Measurements from ENCODE around the gene RPS6KC1. TPM values are rescaled to one million over a fixed set of nuclear protein-coding genes. Genes with fewer than 3 reads are reported as not detected.

Gene RPS6KC1
- total RNA-seq, 3 donors from 2014 or later (not counting 1 experiment from before 2014, with no cell fraction given) = 19.6 to 32.7 (median 24.1) TPM

GRCh38 chr1:213277036-213277435, 226.0 kb downstream of the RPS6KC1 start:
- H3K36me3 ChIP-seq (ENCODE audit: control insufficient read depth, insufficient read depth, low read length) = no peaks in the 10 kb centered on the region
- intact Hi-C loops (cut with micrococcal nuclease) = no loop called here
- DNase-seq (no peak), ATAC-seq (no peak)
- H3K27ac ChIP-seq (ENCODE audit: low read length) = no peak overlapping the region
- H3K4me3 ChIP-seq (ENCODE audit: low read length) = no peak overlapping the region
- H3K4me1 ChIP-seq (ENCODE audit: control insufficient read depth, insufficient read depth, low read length) = no peaks in the 10 kb centered on the region
- TF ChIP-seq CTCF (IDR thresholded peaks at IDR 0.05) = no peak
- Mint-ChIP-seq H3K27ac (no peak overlapping the region), H3K4me3 (no peak overlapping the region), H3K36me3 (peaks cover 8% of the 10 kb centered on the region), H3K27me3 (ENCODE audit: low read depth in 2 of 2) (no peaks in the 10 kb centered on the region), H3K9me3 (no peaks in the 10 kb centered on the region), H3K4me1 (peaks cover 0 to 5% of the 10 kb centered on the region in 2 donors)
- no peaks in the 10 kb centered on the region for H3K9me3 ChIP-seq (ENCODE audit: control insufficient read depth, insufficient read depth, low read length)
- H3K27me3 ChIP-seq (ENCODE audit: control insufficient read depth, insufficient read depth, low read length) = no peaks in the 10 kb centered on the region
- 51% methylated on average over 2 of the region's 2 CpGs for WGBS (ENCODE audit: insufficient coverage)

GRCh38 chr1:213279410-213279809, 228.4 kb downstream of the RPS6KC1 start:
- Histone ChIP-seq H3K27ac (ENCODE audit: low read length) (no peak overlapping the region), H3K9me3 (ENCODE audit: control insufficient read depth, insufficient read depth, low read length) (no peaks in the 10 kb centered on the region), H3K27me3 (ENCODE audit: control insufficient read depth, insufficient read depth, low read length) (no peaks in the 10 kb centered on the region), H3K36me3 (ENCODE audit: control insufficient read depth, insufficient read depth, low read length) (no peaks in the 10 kb centered on the region), H3K4me1 (ENCODE audit: control insufficient read depth, insufficient read depth, low read length) (no peaks in the 10 kb centered on the region), H3K4me3 (ENCODE audit: low read length) (no peak overlapping the region)
- no peaks in the 10 kb centered on the region for H3K27me3 Mint-ChIP-seq (ENCODE audit: low read depth in 2 of 2)
- H3K36me3 Mint-ChIP-seq = no peaks in the 10 kb centered on the region
- no peak for TF ChIP-seq CTCF (IDR thresholded peaks at IDR 0.05)
- DNase-seq (no peak), ATAC-seq (no peak)
- H3K4me3 Mint-ChIP-seq = no peak overlapping the region
- intact Hi-C loops (cut with micrococcal nuclease) = no loop called here
- no peaks in the 10 kb centered on the region for H3K9me3 Mint-ChIP-seq
- no peak overlapping the region for H3K27ac Mint-ChIP-seq
- H3K4me1 Mint-ChIP-seq = no peaks in the 10 kb centered on the region

GRCh38 chr1:213281640-213282301, 230.7 kb downstream of the RPS6KC1 start:
- H3K27ac Mint-ChIP-seq = no peak overlapping the region
- Histone ChIP-seq H3K27ac (ENCODE audit: low read length) (no peak overlapping the region), H3K4me3 (ENCODE audit: low read length) (no peak overlapping the region), H3K27me3 (ENCODE audit: control insufficient read depth, insufficient read depth, low read length) (no peaks in the 10 kb centered on the region), H3K4me1 (ENCODE audit: control insufficient read depth, insufficient read depth, low read length) (no peaks in the 10 kb centered on the region), H3K36me3 (ENCODE audit: control insufficient read depth, insufficient read depth, low read length) (no peaks in the 10 kb centered on the region), H3K9me3 (ENCODE audit: control insufficient read depth, insufficient read depth, low read length) (no peaks in the 10 kb centered on the region)
- no peaks in the 10 kb centered on the region for H3K9me3 Mint-ChIP-seq
- no peak for ATAC-seq
- no peaks in the 10 kb centered on the region for H3K27me3 Mint-ChIP-seq (ENCODE audit: low read depth in 2 of 2)
- H3K36me3 Mint-ChIP-seq = no peaks in the 10 kb centered on the region
- TF ChIP-seq CTCF (IDR thresholded peaks at IDR 0.05) = no peak
- WGBS (ENCODE audit: insufficient coverage) = 88% methylated on average over 13 of the region's 13 CpGs
- intact Hi-C loops (cut with micrococcal nuclease) = no loop called here
- H3K4me3 Mint-ChIP-seq = no peak overlapping the region
- no peak for DNase-seq
- no peaks in the 10 kb centered on the region for H3K4me1 Mint-ChIP-seq

- no peak overlapping the region for H3K4me3 Mint-ChIP-seq
- H3K4me1 ChIP-seq (ENCODE audit: control insufficient read depth, insufficient read depth, low read length) = no peaks in the 10 kb centered on the region
- no peak overlapping the region for H3K27ac Mint-ChIP-seq
- H3K36me3 ChIP-seq (ENCODE audit: control insufficient read depth, insufficient read depth, low read length) = no peaks in the 10 kb centered on the region
- no peak overlapping the region for H3K27ac ChIP-seq (ENCODE audit: low read length)
- no peaks in the 10 kb centered on the region for H3K36me3 Mint-ChIP-seq
- no peak for TF ChIP-seq CTCF (IDR thresholded peaks at IDR 0.05)
- H3K4me1 Mint-ChIP-seq = no peaks in the 10 kb centered on the region
- no peaks in the 10 kb centered on the region for H3K27me3 ChIP-seq (ENCODE audit: control insufficient read depth, insufficient read depth, low read length)
- H3K27me3 Mint-ChIP-seq (ENCODE audit: low read depth in 2 of 2) = no peaks in the 10 kb centered on the region
- ATAC-seq (no peak), DNase-seq (no peak)
- no peak overlapping the region for H3K4me3 ChIP-seq (ENCODE audit: low read length)
- H3K9me3 Mint-ChIP-seq = no peaks in the 10 kb centered on the region
- intact Hi-C loops (cut with micrococcal nuclease) = no loop called here
- H3K9me3 ChIP-seq (ENCODE audit: control insufficient read depth, insufficient read depth, low read length) = no peaks in the 10 kb centered on the region
Observed at GRCh38 chr1:213284626-213285025, 233.6 kb downstream of the RPS6KC1 start.

All from natural killer cell (primary cell).